Inferior parietal cortex (tissue), 1 donor: ENCODE results near the gene RPL28.

ENCODE experiments used
- DNase-seq: peaks from one replicate; pipeline ENCODE4 v3.0.0-alpha.2; 2016; ENCODE audit errors: extremely low spot score

The RPL28 gene

DNA sequence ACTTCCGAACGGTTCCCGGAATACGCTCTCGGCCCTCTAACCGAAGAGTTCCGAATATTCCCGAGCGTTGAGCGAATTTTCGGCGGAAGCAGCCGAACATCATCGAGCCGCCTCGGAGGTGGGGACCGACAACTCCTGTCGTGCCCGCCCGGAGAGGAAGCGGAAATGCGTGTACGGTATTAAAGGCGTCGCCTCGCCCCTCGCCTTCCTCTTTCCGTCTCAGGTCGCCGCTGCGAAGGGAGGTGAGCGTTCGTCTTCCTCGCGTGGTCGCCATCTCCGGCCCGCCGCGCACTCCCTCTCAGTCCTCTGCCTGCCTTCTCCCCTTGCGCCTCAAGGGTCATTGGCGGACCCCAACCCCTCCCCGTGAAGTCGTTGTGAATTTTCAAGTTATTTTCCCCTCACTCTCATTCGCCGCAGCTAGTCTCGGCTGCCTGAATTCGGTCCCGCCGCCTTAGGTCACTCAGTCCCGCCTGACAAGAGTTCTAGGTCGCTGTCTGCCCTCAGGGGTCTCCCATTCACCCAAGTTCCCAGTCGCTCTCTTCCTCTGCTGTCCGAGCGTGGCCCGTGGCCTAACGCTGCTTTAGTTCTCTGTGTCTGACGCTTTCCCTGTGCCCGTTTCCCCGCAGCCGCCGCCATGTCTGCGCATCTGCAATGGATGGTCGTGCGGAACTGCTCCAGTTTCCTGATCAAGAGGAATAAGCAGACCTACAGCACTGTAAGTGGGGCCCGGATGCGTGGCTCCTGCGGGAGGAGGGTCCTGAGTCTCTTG is at the start of gene RPL28:
TSS of gene RPL28 (plus strand) at position 209 of the 769 bp plus-strand sequence. CDS start at position 635, 426 bp downstream.
- peak; percentile 100 for DNase-seq

DNA sequence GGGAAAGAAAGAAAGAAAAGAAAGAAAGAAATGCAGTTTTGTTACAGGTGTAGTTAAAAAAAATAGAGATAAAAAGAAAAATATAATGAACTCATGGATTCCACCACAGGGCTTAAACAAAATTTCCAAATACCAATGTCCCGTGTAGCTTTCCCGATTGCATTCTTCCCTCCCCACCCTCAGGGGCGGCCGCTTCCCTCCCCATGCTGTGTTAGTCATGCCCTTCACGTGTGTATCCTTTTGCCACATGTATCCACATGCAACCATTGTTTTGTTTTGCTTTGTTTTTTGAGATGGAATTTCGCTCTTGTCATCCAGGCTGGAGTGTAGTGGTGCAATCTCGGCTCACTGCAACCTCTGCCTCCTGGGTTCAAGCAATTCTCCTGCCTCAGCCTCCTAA is 49.6 kb upstream of the RPL28 start:
- DNase-seq, result no peak

DNA sequence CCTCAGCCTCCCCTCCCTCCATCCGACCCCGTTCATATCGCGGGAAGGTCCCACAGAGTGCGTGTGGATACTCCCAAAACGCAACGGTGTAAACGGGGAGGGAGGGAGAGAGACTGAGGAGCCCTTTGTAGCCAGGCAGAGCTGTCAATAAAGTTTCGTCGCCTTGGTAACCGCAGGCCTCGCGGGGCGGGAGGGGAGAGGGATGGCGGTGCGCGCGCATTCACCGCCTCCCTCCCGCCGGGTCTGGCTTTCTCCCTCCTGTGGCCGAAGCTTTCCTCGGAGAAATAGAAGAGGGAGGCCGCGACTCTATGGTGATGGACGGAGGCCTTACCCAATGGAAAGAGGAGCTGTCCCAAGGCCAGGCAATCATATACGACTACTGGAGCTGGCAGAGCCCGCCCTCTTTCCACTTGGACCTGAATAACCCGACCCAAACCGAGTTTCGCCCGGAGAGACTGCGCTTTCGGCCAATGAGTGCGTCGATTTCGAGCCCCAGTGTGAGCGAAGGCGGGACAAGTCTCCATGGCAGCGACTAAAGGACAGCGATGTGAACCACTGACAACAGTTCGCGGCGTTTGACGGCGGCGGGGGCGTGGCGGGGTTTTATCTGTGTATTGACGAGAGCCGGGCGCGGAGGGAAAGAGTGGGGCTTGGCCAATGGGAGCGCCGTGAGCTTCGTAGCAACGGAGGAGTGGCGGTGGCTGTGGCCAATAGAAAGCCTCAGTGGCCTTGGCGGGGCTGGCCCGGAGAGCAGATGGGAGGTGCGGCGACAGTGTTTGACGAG is 46.4 kb upstream of the RPL28 start, which contains the start of gene KMT5C:
TSS of gene KMT5C (plus strand) at position 772 of the 784 bp plus-strand sequence. CDS start 2,061 bp downstream, outside the sequence.
- DNase-seq, result peak; percentile 100

DNA sequence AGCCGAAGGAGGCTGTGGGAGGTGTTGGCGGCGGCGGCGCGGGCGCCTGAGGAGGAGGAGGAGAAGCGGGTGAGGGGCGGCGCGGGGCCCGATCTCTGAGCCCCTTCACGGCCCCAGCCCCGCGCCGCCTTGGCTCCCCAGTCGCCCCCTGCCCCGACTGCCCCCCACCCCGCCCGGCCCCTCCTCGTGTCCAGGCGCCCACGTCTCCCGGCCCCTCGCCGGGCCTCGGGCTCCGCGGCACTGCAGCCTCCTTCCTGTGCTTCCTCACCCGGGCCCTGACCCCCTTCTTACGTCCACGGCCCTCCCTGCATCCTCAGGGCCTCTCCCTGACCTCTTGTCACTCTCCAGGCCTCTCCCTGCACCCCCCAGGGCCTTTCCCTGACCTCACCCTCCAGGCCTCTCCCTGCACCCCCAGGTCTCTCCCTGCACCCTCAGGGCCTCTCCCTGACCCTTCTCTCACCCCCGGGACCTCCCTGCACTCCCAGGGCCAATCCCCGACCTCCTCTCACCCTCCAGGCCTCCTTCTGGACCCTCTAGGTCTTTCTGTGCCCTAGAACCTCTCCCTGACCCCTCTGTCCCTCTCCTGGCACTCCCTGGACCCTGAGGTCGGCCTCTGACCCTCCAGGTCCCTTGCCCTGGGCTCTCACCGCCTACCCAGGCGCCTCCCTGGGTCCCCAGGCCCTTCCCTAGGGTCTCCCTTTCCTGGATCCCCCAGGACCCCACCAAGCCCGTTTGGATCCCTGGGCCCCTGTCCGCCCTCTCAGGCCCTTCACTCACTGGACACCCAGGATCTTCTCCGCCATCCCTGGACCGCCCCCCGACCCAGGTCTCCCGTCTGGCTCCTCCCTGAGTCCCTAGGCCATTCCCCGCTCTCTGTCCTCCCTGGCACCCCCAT is 45.6 kb upstream of the RPL28 start:
- DNase-seq, result no peak

DNA sequence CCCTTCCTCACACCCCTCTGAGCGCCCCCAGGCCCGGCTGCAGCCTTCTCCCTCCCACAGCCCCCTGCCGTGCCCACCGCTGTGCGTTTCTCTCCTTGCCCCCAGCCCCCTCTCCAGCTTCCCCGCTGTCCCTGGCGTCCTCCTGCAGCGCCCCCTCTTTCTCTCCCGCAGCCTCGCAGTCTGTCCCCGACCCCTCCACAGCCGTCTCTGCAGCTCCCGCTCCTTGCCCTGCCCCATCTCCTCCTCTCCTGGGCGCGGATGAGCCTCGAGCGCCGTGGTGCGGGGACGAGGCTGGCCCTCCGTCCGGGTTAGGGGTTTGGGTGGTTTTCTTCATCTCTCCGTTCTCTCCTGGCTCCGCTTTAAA is 45.0 kb upstream of the RPL28 start:
- no peak for DNase-seq

DNA sequence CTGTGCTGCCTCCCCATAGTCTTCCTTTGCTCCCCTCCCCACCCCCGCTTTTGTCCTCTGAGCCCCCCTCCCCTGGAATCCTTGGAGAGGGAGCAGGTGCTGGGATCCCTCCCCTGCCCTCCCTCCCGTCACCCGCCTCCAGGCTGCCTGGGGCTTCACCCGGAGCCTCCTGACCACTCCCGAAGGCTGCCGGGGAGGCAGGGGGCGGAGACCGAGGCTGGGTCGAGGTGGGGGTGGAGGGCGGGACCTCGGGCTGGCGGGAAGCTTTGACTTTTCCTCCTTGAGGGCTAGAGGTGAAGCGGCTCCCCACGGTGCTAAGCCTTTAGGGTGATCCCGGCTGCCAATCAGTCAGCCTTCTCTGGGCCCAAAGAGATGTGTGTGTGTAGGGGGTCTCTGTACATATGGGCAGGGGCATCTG is 44.6 kb upstream of the RPL28 start:
- peak; percentile 25 for DNase-seq

DNA sequence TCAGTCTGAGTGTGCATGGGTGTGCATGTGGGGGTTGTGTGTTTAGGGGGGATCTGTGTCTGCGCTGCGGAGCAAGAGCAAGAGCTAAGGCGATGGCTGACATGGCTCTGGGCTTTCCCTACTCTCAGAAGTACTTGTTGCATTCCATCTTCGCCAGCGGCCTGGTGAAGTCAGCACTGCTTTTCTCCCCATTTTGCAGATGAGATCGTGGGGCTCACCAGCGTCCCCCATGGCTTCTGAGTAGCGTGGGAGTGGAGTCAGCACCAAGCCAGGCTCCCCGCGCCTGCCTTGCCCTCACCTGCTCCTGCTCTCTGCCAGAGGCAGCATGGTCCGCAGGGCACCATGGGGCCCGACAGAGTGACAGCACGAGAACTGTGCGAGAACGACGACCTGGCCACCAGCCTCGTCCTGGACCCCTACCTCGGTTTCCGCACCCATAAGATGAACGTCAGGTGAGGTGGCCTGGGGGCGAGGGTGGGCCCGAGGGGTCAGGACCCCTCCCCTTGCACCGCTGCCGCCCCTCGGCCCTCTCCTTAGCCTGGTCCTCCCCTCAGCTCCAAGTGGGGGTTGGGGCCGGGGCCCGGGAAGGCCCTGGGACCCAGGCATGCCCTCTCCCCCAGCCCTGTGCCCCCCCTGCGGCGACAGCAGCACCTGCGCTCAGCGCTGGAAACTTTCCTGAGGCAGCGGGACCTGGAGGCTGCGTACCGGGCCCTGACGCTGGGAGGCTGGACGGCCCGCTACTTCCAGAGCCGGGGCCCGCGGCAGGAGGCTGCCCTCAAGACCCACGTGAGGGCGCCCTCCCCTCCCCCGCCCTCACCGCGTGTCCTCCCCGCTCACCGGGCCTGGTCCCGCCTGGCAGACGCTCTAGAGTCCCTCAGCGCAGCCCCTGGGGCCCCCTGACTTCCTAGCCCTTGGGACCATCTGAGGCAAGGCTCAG is 43.9 kb upstream of the RPL28 start:
- no peak for DNase-seq

DNA sequence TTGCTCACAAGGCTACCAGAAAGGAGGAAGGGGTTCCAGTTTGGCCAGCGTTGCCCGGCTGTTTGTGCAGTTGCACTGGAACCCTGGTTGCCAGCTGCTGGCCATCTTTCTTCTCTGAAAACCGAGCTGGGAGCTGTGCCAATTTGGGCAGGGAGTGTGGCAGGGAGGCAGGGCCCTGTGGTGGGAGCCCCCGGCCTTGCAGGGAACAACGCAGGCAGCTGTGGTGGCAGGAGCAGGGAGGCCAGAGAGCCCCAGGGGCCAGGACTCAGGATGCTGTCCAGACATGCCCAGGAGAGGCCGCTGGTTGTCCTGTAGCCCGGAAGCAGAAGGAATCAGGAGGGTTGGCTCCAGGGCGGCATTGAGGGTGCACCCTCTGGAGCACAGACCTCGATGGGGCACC is 41.3 kb upstream of the RPL28 start:
- no peak for DNase-seq

DNA sequence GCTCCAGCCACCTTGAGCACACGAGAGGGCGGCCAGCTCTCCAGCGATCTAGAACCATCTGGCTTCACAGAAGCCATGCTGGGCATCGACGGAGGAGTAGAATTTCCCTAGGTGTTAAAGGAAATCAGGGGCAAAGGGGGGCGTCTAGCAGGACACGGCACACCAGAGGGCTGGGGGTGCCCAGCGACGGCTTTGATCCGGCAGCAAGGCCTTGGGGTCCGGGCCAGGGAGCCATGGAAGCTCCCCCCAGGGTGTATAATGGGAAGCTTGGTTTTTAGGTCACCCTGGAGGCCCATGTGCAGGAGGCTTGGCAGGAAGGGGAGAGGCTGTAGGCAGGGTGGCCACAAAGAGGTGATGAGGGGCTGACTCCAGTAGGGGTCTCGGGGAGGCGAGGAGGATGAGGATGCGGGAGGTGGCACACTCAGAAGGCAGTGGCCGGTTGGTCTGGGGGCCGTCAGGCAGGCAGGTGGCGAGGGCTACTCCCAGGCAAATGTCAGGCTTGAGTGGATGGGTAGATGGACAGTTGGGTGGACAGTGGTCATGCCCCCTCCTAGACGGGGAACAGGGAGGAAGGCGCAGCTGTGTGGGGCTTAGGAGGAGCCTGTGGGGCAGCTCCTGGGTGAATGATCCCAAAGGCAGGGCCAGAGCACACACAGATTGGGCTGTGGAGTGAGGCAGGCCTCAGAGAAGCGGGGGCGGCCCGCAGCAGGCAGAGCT is 40.5 kb upstream of the RPL28 start:
- no peak for DNase-seq

DNA sequence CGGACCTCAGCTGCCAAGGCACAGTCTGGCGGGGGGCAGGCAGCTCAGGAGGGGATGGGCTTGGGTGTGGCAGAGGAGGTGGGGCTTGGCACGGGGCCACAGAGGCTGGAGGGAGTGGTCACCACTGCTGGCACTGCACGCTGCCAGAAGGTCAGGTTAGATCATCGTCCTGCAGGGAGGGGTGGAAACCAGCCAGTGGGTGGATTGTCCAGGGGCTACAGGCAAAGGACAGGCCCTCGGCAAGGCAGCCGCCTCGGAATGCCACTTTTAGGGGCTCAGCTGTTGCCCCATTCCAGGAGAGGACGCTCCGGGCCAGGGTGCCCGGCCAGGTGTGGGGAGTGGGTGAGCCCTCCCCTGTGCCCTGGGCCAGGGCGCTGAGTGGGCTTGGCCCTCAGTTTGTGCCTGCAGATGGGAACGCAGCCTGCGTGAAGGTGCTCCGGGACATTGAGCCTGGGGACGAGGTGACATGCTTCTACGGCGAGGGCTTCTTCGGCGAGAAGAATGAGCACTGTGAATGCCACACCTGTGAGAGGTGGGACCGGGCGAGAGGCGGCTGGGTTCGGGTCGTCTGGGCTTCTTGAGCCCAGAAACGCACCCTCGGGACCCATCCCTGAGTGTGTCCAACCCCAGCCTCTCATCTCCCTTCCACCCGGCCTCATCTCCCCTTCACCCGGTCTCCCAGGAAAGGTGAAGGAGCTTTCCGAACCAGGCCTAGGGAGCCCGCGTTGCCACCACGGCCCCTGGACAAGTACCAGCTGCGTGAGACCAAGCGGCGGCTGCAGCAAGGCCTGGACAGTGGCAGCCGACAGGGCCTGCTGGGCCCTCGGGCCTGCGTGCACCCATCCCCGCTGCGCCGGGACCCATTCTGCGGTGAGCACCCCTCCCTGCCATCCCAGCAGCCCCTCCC is 39.7 kb upstream of the RPL28 start:
- DNase-seq, result no peak

DNA sequence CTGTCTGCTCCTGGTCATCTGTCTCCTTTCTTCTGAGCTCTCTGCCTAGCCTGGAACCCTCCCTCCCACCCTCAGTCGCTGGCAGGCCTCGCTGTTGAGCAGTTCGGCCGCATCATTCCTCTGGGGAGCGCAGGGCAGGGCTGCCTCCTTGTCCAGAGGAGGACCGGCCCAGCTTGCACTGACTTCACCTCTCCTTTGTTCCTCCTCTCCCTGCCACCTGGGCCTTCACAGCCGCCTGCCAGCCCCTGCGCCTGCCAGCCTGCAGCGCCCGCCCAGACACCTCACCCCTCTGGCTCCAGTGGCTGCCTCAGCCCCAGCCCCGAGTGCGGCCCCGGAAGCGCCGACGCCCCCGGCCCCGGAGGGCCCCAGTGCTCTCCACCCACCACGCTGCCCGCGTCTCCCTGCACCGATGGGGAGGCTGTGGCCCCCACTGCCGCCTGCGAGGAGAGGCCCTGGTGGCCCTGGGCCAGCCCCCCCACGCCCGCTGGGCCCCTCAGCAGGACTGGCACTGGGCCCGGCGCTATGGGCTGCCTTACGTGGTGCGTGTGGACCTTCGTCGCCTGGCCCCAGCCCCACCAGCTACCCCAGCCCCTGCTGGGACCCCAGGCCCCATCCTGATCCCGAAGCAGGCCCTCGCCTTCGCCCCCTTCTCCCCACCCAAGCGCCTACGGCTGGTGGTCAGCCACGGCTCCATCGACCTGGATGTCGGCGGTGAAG is 38.8 kb upstream of the RPL28 start:
- DNase-seq, result no peak

DNA sequence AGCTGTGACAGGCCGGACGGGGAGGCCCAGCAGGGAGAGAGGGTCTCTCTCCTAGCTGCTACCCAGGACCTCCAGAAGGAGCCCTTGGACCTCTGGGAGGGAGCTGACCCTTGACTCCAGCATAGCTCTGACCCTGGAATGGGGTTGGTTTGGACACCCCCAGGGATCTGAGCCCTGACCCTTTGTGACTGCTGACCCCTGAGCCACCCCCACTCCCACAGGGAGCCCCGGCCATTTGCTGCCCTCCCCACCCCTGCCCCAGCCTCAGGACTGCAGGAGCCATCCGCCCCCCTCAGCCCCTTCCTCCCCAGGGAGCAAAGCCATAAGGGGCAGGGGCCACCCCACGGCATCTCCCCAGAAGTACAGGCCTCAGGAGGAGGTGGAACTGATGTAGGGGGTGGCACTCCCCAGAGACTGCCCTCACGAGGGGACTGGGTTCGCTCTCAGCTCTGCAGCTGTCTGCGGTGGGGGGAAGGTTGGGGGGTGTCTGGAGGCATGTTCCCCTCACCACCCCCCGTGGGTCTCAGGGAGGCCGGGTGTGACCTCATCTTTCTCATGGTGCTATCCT is 38.2 kb upstream of the RPL28 start:
- DNase-seq, result no peak

DNA sequence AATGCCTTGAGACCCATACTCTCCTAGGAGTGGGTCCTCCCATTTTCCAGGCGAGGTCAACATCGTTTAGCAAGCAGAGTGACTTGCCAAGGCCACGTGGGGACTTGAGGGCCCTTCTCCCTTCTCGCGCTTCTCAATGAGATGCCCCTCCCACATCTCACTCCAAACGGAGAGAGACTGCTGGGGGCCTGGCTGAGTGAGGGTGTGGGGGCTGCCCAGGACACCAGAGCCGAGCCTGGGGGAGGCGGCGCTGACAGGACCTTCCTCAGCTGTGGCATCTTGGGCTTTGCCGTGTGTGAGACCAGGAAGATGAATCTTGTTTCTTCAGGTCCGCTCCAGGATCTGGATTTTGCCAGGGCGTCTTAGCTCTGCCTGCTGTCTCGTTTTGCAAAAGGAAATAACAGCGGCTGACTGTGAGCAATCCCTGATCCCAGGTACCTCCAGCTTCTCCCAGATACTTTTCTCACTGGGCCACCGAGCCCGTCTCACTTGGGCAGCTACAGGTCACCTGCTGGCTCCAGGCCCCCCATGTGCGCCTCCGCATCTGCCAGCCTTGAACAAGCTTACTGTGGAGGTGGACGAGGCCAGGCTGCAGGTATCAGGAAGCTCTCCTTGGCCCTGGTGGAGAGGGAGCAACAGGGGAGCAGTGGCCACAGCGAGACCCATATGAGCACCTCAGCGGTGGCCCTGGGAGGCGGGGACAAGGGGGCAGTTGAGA is 37.3 kb upstream of the RPL28 start:
- DNase-seq, result no peak

DNA sequence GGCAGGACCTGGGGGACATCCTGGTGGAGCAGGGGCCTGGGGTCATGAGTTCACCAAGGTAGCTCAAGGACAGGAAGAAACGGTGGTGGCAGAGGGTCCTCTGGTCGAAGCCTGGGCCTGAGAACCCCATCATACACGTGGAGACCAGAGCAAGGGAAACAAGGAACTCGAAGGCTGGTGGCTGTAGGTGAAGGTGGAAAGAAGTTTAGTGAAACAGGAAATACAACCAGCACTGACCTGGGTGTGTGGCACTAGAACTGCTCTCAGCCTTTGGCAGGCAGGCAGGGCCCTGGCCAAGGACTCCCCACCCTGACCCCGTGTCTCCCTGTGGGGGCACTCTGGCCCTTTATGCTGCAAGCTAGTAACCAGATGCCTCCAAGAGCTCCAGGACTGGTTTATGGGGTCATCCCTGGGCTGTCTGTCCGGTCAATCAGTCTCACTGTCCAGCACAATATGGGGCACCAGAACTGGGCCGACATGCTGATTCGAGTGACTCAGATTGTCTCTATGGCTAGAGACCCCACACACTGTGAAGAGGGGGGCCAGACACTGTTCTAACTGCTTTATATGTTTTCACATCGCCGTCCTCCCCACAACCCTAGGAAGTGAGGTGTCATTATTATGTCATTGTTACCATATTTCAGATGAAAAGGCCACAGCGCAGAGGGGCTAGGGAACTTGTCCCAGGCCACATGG is 35.0 kb upstream of the RPL28 start:
- DNase-seq, result no peak

DNA sequence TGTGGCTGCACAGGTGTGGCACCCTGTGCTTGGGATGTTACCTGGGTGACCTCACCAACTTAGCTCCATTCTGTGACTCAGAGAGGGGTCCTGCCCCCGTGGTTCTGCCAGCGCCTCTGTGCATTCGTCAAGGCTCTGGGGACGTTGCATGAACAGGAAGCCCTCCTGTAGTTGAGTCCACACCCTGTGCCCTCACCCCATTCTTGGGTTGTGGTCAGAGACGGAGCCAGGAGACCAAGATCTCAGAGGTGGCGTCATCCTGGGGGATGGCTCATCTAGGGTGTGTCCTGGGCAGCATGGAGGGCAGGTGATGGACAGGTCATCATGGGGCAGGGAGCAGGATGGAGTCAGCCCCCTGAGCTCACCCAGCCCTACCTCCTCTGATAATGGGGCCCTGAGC is 33.7 kb upstream of the RPL28 start:
- DNase-seq, result no peak

DNA sequence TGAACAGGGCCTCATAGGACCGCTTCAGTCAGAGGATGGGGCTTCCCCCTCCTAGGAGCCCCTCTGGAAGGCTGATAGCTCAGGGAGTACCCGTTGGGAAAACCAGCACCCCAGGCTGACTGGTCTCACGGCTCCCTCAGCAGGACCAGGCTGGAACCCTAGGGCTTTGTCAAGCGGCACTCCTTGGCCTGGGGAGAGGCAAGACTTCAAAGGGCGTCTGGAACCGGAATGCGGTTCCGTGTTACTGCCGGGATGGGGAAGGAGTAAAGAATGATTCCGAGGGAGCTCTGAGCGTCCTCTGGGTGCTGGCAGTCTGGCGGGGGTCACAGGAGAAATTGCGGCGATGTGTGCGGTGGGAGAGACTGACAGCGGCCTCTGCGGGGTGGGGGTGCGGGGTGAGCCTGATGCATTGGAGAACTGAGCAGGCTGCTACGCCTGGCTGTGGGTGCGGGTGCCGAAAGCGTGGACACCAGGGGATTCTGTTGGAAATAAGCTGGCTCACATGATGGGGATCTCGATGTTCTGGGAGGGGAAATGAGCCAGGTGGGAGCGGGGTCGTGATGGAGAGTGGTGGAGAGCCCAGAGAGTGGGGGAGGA is 33.1 kb upstream of the RPL28 start:
- no peak for DNase-seq
